IMR-90 (cell line): ENCODE data around the gene CERS6. TPM values are rescaled to one million over a fixed set of nuclear protein-coding genes. Genes with fewer than 3 reads are reported as not detected.

Experiments used
- ATAC-seq: fragments of 200-7000 bp; cut with Tn5 transposase; 2 replicates; pipeline ENCODE4 v1.9.1; 2020; ENCODE audit warnings: low read depth, mild to moderate bottlenecking, moderate library complexity
- BruUV-seq: library from RNA; stranded (reverse); fragments of 400-500 nt; replicated peaks from 2 replicates; lab custom pipeline; 2021; lab: Mats Ljungman, UMichigan
- CTCF ChIA-PET: fragments of 300-600 bp; formaldehyde crosslinking; extraction: SDS; loops from one replicate; lab custom pipeline; 2021; ENCODE audit warnings: antibody characterized with exemption; lab: Yijun Ruan, JAX
- POLR2A ChIA-PET: fragments of 300-600 bp; sonication (Branson Sonifier 250); formaldehyde crosslinking; loops from one replicate; lab custom pipeline; 2022; ENCODE audit warnings: antibody characterized with exemption; ENCODE audit not compliant: unreplicated experiment; lab: Charles Lee
- DNase-seq: peaks from one replicate; pipeline ENCODE4 v3.0.0; 2013
- H2AFZ ChIP-seq: replicated peaks from 2 replicates; pipeline ENCODE3; 2013; ENCODE audit warnings: low read length, mild to moderate bottlenecking; ENCODE audit not compliant: poor library complexity
- H2AK5ac ChIP-seq: 2 replicates; pipeline ENCODE4 v1.6.1; 2013; ENCODE audit warnings: low read depth, low read length, inconsistent platforms
- H2AK9ac ChIP-seq: replicated peaks from 2 replicates; pipeline ENCODE3; 2013; ENCODE audit warnings: mild to moderate bottlenecking, low read depth, low read length, moderate library complexity; ENCODE audit not compliant: poor library complexity
- H2BK120ac ChIP-seq: 2 replicates; pipeline ENCODE4 v1.6.1; 2013; ENCODE audit warnings: low read depth, low read length, inconsistent platforms
- H2BK15ac ChIP-seq: 3 replicates; pipeline ENCODE4 v1.6.1; 2013; ENCODE audit warnings: low read depth, low read length, inconsistent platforms
- H2BK20ac ChIP-seq: 2 replicates; pipeline ENCODE4 v1.6.1; 2013; ENCODE audit warnings: low read depth, mild to moderate bottlenecking, inconsistent platforms, low read length, moderate library complexity
- H2BK5ac ChIP-seq: 2 replicates; pipeline ENCODE4 v1.6.1; 2013; ENCODE audit warnings: mild to moderate bottlenecking, low read depth, low read length, inconsistent platforms; ENCODE audit not compliant: poor library complexity, severe bottlenecking
- H3K14ac ChIP-seq: replicated peaks from 2 replicates; pipeline ENCODE4 v1.6.1; 2013; ENCODE audit warnings: low read depth, low read length, inconsistent platforms
- H3K18ac ChIP-seq: 2 replicates; pipeline ENCODE4 v1.6.1; 2013; ENCODE audit warnings: low read depth, low read length, control low read depth
- H3K23ac ChIP-seq: 2 replicates; pipeline ENCODE4 v1.6.1; 2013; ENCODE audit warnings: low read depth, low read length, inconsistent platforms
- H3K27ac ChIP-seq: 2 replicates; pipeline ENCODE4 v1.5.1; 2013; ENCODE audit warnings: mild to moderate bottlenecking, control low read depth, low read length; ENCODE audit not compliant: insufficient read depth
- H3K27me3 ChIP-seq: 2 replicates; pipeline ENCODE4 v1.6.1; 2013; ENCODE audit warnings: low read length; ENCODE audit not compliant: control insufficient read depth, insufficient read depth
- H3K36me3 ChIP-seq: 2 replicates; pipeline ENCODE4 v1.6.1; 2013; ENCODE audit warnings: low read length, mixed read lengths; ENCODE audit not compliant: control insufficient read depth, insufficient read depth
- H3K4ac ChIP-seq: 2 replicates; pipeline ENCODE4 v1.6.1; 2013; ENCODE audit warnings: low read depth, low read length, inconsistent platforms
- H3K4me1 ChIP-seq: 2 replicates; pipeline ENCODE4 v1.6.1; 2013; ENCODE audit warnings: low read length, mixed read lengths; ENCODE audit not compliant: control insufficient read depth, insufficient read depth
- H3K4me2 ChIP-seq: 2 replicates; pipeline ENCODE4 v1.6.1; 2013; ENCODE audit warnings: low read depth, mild to moderate bottlenecking, control low read depth, low read length, moderate library complexity
- H3K4me3 ChIP-seq: 2 replicates; pipeline ENCODE4 v1.5.1; 2013; ENCODE audit warnings: low read depth, mild to moderate bottlenecking, control low read depth, low read length, moderate library complexity; ENCODE audit not compliant: insufficient read depth
- H3K56ac ChIP-seq: 2 replicates; pipeline ENCODE4 v1.6.1; 2013; ENCODE audit warnings: low read length, inconsistent platforms; ENCODE audit not compliant: insufficient read depth; ENCODE audit errors: extremely low read depth
- H3K79me1 ChIP-seq, 2 experiments: 2 replicates each; pipeline ENCODE4 v1.6.1; 2013; ENCODE audit warnings: low read length in 2 of 2, inconsistent platforms in 1 of 2, low read depth in 1 of 2
- H3K9ac ChIP-seq: 2 replicates; pipeline ENCODE4 v1.6.1; 2013; ENCODE audit warnings: low read depth, low read length, control low read depth
- H3K9me1 ChIP-seq: 2 replicates; pipeline ENCODE4 v1.6.1; 2013; ENCODE audit warnings: low read length, inconsistent platforms; ENCODE audit not compliant: insufficient read depth
- H3K9me3 ChIP-seq: 2 replicates; pipeline ENCODE4 v1.6.1; 2013; ENCODE audit warnings: low read length; ENCODE audit not compliant: control insufficient read depth, insufficient read depth
- H4K20me1 ChIP-seq: 2 replicates; pipeline ENCODE4 v1.6.1; 2013; ENCODE audit warnings: low read length, inconsistent platforms; ENCODE audit not compliant: insufficient read depth
- H4K5ac ChIP-seq: 2 replicates; pipeline ENCODE4 v1.6.1; 2013; ENCODE audit warnings: mild to moderate bottlenecking, low read depth, low read length, control low read depth
- H4K8ac ChIP-seq, 2 experiments: 2 replicates each; pipeline ENCODE4 v1.6.1; 2013; ENCODE audit warnings: low read depth in 2 of 2, low read length in 2 of 2, control low read depth in 1 of 2, inconsistent platforms in 1 of 2
- H4K91ac ChIP-seq: 2 replicates; pipeline ENCODE4 v1.6.1; 2013; ENCODE audit warnings: low read depth, low read length, inconsistent platforms; ENCODE audit not compliant: insufficient read depth
- BHLHE40 ChIP-seq: fragments of 150-350 bp; IDR thresholded peaks from 2 replicates; pipeline ENCODE4 v1.6.1; 2016; ENCODE audit warnings: mild to moderate bottlenecking, low read depth, low read length
- CEBPB ChIP-seq: IDR thresholded peaks from 2 replicates; pipeline ENCODE4 v1.6.1; 2012; ENCODE audit warnings: low read depth, low read length, improper control_type of control experiment
- CTCF ChIP-seq: conservative IDR thresholded peaks from 2 replicates; pipeline ENCODE4 v1.5.1; 2012; ENCODE audit warnings: mild to moderate bottlenecking, low read depth, low read length, improper control_type of control experiment
- ELK1 ChIP-seq: fragments of 150-350 bp; IDR thresholded peaks from 2 replicates; pipeline ENCODE4 v1.6.1; 2016; ENCODE audit warnings: low read depth, mild to moderate bottlenecking, low read length, moderate library complexity, borderline replicate concordance
- FOS ChIP-seq: fragments of 150-350 bp; IDR thresholded peaks from 2 replicates; pipeline ENCODE4 v1.6.1; 2016; ENCODE audit warnings: low read depth, low read length
- MAFK ChIP-seq: IDR thresholded peaks from 2 replicates; pipeline ENCODE4 v1.6.1; 2012; ENCODE audit warnings: low read depth, low read length, improper control_type of control experiment
- MAZ ChIP-seq: IDR thresholded peaks from 2 replicates; pipeline ENCODE4 v1.6.1; 2012; ENCODE audit warnings: low read depth, mild to moderate bottlenecking, low read length, improper control_type of control experiment, moderate library complexity, borderline replicate concordance
- MXI1 ChIP-seq: IDR thresholded peaks from 2 replicates; pipeline ENCODE4 v1.6.1; 2012; ENCODE audit warnings: low read depth, mild to moderate bottlenecking, low read length, moderate library complexity, borderline replicate concordance
- POLR2A ChIP-seq: IDR thresholded peaks from 2 replicates; pipeline ENCODE4 v1.6.1; 2012; ENCODE audit warnings: mild to moderate bottlenecking, low read depth, low read length
- RAD21 ChIP-seq: IDR thresholded peaks from 2 replicates; pipeline ENCODE4 v1.6.1; 2012; ENCODE audit warnings: low read length, improper control_type of control experiment
- RCOR1 ChIP-seq: IDR thresholded peaks from 2 replicates; pipeline ENCODE4 v1.6.1; 2012; ENCODE audit warnings: mild to moderate bottlenecking, low read length, improper control_type of control experiment; ENCODE audit not compliant: insufficient replicate concordance
- RFX5 ChIP-seq: IDR thresholded peaks from 2 replicates; pipeline ENCODE4 v1.8.0; 2012; ENCODE audit warnings: low read depth, mild to moderate bottlenecking, low read length, moderate library complexity
- USF2 ChIP-seq: fragments of 150-350 bp; IDR thresholded peaks from 2 replicates; pipeline ENCODE4 v1.6.1; 2017; ENCODE audit warnings: mild to moderate bottlenecking, antibody characterized with exemption, low read length, low read depth
- dilution Hi-C: fragments of 300-500 bp; cut with HindIII; formaldehyde crosslinking; loops from one replicate; pipeline ENCODE4 v1.14.3; 2018; ENCODE audit warnings: low sequenced_read_pairs; ENCODE audit not compliant: unreplicated experiment
- in situ Hi-C: fragments of 300-500 bp; cut with MboI; formaldehyde crosslinking; loops from 3 replicates; pipeline ENCODE4 v1.14.3; 2019; ENCODE audit warnings: low sequenced_read_pairs, inconsistent platforms, mixed read lengths
- intact Hi-C: fragments of 100-400 bp; cut with micrococcal nuclease; formaldehyde crosslinking; loops from 2 replicates; pipeline ENCODE4 v1.10.0; 2022
- polyA plus RNA-seq, 3 experiments: library from polyadenylated mRNA; depleted of rRNA; stranded (reverse); fragments of >200 nt; gene quantifications; 2 replicates each; pipeline ENCODE4 v1.2.3, GENCODE V29; 2012; ENCODE audit warnings: low replicate concordance in 1 of 3
- total RNA-seq: library from RNA; depleted of rRNA; stranded (reverse); fragments of >200 nt; gene quantifications from 2 replicates; pipeline ENCODE4 v1.2.3, GENCODE V29; 2012

CERS6 gene
- total and polyA plus RNA-seq, 2 of the 4 experiments (the other 2 are of a cell fraction), result 2.1 to 5.7 TPM

- no peak for TF ChIP-seq MAZ
Observed at GRCh38 chr2:168470320-168471162, 14.5 kb downstream of the CERS6 start (continued).

GRCh38 chr2:168471163-168471475, 15.0 kb downstream of the CERS6 start:
- Histone ChIP-seq H3K9me1 (no peaks in the 10 kb centered on the region), H4K20me1 (no peaks in the 10 kb centered on the region), H3K14ac (no peak overlapping the region), H3K18ac (no peak overlapping the region), H2BK5ac (no peak overlapping the region), H3K4me3 (no peak overlapping the region), H2BK15ac (no peak overlapping the region), H4K8ac (no peak overlapping the region), H2AFZ (no peak overlapping the region), H4K91ac (no peak overlapping the region), H3K4me1 (no peaks in the 10 kb centered on the region), H3K4ac (no peak overlapping the region), H3K27me3 (no peaks in the 10 kb centered on the region), H3K4me2 (no peak overlapping the region), H2AK9ac (no peak overlapping the region), H3K79me1 (no peaks in the 10 kb centered on the region; a peak in 1 of 4 replicates), H3K23ac (no peak overlapping the region), H3K56ac (no peak overlapping the region), H4K5ac (no peak overlapping the region), H3K9ac (no peak overlapping the region), H2BK120ac (no peak overlapping the region), H3K27ac (no peak overlapping the region), H3K36me3 (no peaks in the 10 kb centered on the region), H2BK20ac (no peak overlapping the region), H3K9me3 (no peaks in the 10 kb centered on the region), H2AK5ac (no peak overlapping the region)
- BruUV-seq, result no TSS peak
- ChIA-PET POLR2A (no interaction called here), CTCF (interaction anchor here (0.6 to 1.0 kb wide), 3 partner anchors 12 to 167 kb away, joined by 3 to 12 read pairs (median 4); no protein-coding TSS in a partner anchor)
- DNase-seq, result no peak
- dilution Hi-C loops (no loop called here), intact Hi-C loops (no loop called here), in situ Hi-C loops (no loop called here)
- no peak for ATAC-seq
- TF ChIP-seq CTCF (no peak), USF2 (no peak), RCOR1 (no peak), RFX5 (no peak), RAD21 (no peak), MAZ (no peak), MAFK (no peak), ELK1 (no peak), FOS (no peak), CEBPB (no peak), BHLHE40 (no peak), POLR2A (no peak), MXI1 (no peak)
